GM18873 (cell line): ENCODE measurements around the gene GALNT14.
"Not testable (repeated sequence)": the region's sequence is repeated elsewhere in the genome, so short reads cannot be mapped to it uniquely, and the experiment has no call there.

Experiments
- ATAC-seq: cut with Tn5 transposase; IDR thresholded peaks from one replicate; pipeline ENCODE4 v1.9.1; 2021; ENCODE audit warnings: mild to moderate bottlenecking, moderate library complexity, moderate number of reproducible peaks; ENCODE audit not compliant: unreplicated experiment, low FRiP score

GALNT14 gene

DNA sequence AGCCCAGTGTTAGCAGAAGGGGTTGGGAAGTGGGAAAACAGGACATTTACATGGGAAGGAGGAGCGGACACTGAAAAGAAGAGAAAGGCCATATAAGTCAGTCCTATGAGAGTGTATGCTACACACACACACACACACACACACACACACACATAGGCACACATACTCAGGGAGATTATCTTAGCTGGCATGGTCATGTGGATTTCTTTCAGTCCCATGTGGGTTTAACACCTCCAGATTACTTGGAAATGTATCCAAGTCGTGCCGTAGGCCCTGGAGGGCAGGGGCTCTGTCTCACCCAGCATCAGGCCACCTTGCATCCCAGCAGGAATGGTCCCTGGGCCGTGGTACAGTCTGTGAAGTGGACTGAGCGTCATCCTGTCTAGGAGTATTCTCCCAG lies 217.7 kb downstream of the GALNT14 start:
- no peak for ATAC-seq

DNA sequence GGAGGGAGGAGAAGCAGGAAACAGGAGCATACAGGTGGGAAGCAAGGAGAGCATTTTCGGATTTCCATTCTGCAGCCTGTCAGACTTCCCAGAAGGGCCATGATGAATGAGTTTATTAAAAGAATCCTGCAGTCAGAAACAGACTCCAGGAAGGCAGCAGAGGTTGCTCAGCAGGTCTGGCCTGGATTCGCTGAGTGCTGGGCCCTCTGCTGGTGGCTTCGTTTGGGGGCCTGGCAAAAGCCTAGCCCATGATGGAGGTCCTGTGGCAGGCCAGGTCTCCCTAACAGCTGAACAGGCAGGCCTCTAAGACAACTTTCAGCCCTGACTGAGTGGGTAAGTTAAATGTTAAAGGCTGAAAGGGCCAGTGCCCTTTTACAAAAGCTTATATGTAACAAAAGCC lies 222.8 kb downstream of the GALNT14 start:
- no peak for ATAC-seq

DNA sequence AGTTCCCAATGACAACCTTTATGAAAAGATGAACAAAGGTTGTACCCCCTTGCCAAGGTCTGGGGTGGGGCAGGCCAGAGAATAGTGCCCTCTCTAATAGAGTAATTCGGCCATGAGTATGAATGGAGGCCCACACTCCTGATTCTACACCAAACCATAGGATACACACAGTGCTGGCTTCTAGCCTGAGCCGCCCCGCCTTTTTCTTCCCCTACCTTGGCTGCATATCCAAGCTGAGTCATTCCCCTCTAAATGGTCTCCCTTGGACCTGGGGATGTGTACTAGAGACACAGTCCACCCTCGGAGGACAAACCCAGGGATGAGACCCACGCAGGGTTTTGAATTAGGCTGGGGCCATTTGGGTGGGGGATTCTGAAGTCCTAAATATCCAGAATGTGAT lies 223.8 kb downstream of the GALNT14 start:
- no peak for ATAC-seq

GRCh38 chr2:30912056-30912455 lies 226.2 kb downstream of the GALNT14 start:
- no peak for ATAC-seq

DNA sequence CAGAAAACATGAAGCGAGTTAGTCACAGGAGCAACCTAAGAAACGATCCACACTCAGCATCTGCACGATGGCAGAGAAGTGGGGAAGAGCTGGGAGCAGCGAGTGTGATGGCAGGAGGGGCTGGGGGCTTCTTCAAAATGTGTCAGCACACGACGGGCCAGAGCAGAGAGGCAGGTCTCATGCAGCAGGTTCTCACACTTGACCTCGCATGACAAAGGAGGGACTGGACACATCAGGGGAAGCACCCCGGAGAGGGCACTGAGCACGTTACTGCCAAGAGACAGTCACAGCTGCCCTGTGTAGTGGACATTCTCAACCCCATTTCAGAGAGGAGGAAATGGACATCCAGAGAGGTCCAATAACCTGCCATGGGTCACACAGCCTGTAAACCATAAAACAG lies 226.9 kb downstream of the GALNT14 start:
- ATAC-seq, result no peak

DNA sequence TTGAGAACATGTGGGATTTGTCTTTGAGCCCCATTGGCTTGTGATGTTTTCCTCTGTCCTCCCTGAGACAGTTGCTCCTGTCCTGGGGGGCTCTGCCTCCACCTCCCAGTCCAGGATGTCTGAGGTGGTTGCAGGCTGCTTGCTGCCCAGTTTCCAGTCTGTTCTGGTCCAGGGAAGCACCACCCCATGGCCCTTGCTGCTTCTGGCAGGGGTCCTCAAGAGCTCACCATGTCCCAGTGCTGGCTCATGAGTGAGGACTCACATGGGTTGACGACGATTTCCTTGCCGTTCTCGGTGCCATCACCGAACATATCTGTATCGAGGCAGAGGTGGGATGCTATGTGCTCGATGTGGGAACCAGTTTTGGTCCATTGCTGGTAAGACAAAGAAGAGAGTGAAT lies 227.6 kb downstream of the GALNT14 start:
- no peak for ATAC-seq

GRCh38 chr2:30904437-30904836 lies 233.8 kb downstream of the GALNT14 start:
- ATAC-seq, result not testable (repeated sequence)

DNA sequence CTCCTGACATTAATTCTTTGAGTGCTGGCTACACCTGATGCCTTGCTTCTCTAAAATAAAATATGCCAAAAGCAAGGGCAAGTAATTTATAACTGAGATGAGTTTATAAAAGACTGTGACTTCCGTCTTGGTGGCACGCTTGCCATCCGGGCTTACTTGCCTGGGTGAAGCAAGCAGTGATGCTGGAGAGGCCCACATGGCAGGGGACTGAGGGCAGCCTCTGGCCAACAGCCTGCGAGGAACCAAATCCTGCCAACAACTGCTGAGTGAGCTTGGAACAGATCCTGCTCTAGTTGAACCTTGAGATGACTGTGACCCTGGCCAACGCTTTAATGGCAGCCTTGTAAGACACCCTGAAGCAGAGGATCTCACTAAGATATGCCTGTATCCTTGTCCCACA lies 234.9 kb downstream of the GALNT14 start:
- no peak for ATAC-seq

GRCh38 chr2:30900381-30900780 lies 237.9 kb downstream of the GALNT14 start:
- no peak for ATAC-seq

GRCh38 chr2:30899516-30900054 lies 238.7 kb downstream of the GALNT14 start:
- ATAC-seq, result no peak

- no peak for ATAC-seq
Measured at GRCh38 chr2:30897539-30897938, 240.7 kb downstream of the GALNT14 start.

DNA sequence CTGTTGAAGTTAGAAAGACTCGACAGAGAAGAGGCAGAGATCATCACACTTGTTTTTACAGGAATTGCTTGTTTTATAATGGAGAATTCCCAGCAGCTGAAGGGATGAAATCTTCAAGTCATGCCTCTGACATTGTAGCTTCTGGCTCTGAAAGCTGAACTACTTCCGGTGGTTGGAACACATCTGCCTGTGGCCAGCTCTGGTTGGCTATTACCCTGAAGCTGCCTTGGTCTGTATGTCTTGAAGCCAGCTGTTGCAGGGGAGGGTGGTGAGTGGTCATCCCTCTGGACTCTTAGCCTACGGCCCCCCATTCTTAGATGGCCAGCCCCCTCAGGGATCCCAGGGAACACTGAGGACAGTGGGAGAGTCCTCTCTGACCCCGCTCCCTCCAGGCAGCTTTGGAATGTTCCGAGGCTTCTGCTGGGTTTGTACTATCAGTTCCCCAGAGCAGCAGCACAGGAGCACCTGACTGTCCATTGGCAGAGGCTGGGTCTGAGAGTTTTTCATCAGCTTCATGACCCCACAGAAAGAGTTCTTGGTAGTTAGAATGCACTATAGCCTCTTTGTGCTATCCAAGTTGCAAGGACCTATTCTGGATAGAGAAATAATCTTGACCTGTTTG lies 243.6 kb downstream of the GALNT14 start:
- ATAC-seq, result no peak

DNA sequence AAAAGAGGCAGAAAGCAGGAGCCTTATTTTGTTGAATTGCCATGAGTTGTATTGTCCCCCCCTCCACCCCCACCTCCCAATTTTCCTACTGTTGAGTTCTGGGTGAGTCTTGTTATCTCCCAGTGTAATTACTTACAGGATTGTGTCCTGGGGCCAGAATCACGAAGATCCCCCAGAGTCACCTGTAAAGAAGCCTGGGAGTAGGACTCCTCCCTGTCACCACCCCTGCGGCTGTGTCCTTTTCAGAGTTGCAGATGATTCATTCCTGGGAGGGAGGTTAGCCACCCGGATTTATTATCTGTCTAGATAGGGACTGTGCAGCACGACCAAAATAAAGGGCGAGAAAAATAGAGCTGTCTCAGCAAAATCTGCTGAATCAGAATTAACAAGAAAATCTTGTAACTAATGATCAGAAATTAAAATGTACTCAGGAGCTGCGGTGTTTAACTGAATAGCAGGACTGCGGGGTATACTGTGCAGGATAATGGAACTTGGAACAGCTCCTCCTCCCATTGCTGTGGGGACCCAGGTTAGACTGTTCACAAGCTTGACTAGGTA lies 249.3 kb downstream of the GALNT14 start:
- ATAC-seq, result no peak

DNA sequence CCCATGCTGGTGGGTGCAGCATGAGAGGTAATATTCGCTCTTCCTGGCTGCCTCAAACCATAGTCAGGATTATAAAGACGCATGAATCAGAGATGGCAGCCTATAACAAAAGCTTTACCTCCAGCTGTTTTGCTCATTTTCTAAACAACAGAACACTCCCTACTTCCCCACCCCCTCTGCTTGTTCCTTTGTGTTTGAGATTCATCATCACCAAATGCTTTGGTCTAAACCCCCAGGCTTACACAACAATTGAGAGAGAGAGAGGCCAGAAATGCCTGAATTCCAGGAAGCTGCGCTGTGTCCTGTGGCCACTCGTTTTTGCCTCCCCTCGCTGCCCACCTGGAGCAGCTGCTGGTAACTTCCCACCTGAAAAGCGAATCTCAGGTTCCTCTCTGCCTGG lies 252.2 kb downstream of the GALNT14 start:
- ATAC-seq, result no peak

- no peak for ATAC-seq
Measured at GRCh38 chr2:30883822-30884221, 254.4 kb downstream of the GALNT14 start.

DNA sequence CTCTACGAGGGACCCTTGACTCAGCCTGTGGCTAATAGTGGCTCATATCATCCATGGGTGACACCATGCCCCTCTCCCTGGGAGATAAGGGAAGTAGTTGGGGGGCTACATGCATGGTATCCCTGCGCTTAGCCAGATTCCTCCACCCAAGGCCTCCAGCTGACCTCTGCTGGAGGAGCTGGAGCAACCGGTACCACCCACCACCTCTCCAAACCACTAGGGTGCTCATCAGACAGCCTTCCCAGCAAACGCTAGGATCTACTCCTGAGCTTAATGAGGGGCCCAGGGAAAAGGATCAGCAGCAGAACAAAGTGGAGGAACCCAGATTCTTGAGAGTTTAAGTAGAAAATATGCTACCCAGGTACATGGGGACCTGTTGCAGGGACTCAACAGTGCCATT lies 255.1 kb downstream of the GALNT14 start:
- no peak for ATAC-seq

DNA sequence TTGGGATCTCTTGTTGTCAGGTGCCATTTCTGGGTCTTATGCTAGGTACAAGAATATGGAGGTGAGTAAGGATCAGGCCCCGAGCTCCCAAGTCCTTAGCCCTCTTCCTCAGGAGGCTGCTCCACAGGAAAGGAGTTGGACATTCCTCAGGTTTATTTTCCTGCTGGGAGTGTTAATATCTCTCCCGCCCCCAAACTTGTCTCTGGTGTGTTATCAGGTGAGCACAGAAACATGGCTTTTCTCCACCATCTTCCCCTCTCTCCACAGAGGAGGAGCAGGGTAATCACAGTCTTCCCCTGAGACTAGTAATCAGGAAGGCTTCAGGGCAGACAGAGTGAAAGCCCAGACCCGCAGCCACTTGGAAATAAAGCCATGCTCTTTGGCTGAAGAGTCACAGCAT lies 257.7 kb downstream of the GALNT14 start:
- no peak for ATAC-seq

DNA sequence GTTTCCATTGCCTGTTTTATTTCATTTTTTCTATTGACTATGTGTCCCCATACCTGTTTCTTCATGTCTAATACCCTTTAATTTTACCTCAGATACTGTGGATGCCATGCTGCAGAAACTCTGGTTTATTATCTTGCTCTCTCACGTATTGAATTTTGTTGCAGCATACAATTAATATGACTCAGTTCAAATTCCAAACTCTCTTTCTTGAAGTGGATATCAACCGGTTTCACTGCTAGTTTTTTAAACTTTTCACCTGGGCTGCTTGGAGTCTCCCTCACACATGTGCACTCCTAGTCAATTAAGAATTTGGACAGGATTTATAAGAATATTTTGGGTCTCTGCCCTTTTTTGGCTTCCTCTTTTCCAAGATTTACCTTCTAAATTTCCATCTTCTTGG lies 260.4 kb downstream of the GALNT14 start:
- ATAC-seq, result no peak

GRCh38 chr2:30872797-30873196 lies 265.4 kb downstream of the GALNT14 start:
- no peak for ATAC-seq

- ATAC-seq, result no peak
Measured at GRCh38 chr2:30871980-30872789, 266.1 kb downstream of the GALNT14 start.

- no peak for ATAC-seq
Measured at GRCh38 chr2:30871440-30871839, 266.8 kb downstream of the GALNT14 start.

DNA sequence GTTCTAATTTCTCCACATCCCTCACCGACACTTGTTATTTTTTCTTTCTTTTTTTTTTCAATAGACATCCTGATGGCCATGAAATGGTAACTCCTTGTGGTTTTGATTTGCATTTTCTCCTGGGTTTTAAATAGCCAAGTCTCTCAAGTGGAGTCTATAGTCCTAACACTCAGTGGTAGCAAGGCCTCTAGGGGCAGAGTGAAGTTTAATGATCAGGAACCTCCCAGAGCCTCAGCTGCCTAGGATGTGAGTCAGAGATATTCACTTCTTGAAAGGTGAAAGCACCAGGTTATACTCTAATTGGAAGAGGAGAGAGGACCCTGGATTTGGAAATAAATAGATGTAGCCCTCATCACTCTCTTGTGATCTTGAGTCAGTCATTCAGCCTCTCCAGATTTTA lies 268.3 kb downstream of the GALNT14 start:
- ATAC-seq, result no peak
